NCI-H128 (cell line): ENCODE data around the gene DES.
A peak's percentile ranks its signal among the peaks of the same experiment; 100 is the strongest.
"Not testable (repeated sequence)": the region's sequence is repeated elsewhere in the genome, so short reads cannot be mapped to it uniquely, and the experiment has no call there.

ENCODE experiments used
- DNase-seq: peaks from one replicate; lab custom pipeline; 2025; ENCODE audit not compliant: unreplicated experiment; lab: John Stamatoyannopoulos, UW

The DES gene

DNA sequence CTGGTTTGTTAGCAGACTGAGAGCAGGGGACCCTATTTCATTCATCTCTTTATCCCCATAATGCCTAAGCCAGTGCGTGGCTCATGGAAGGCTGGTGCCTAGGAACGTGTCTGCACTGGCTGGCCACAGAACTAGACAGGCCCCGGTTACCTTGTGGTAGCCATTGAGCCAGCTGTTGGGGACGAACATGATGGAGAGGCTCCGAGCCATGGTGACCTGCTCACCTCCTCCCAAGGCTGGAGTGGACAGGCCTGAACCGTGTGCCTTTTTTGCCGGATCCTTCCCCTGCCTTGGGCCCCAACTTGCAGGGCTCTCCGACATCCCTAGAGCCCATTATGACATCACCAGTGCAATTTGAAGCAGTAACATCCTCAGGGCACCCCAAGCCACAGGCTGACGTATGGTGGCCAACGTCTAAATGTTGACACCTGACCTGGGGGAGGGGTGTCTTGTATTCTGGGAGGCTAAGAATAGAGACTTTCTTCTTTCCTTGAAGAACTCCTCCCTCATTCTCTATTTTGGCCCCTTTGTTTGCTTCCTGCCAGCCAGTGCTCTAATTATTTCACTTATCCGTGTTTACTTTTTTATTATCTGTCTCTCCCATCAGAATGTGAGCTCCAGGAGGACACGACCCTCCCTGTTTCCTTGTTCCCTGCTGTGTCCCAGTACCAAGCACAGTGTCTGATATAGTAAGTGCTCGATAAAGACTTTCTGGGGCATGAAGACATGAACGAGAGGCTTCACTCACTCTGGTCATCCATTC lies 18.3 kb upstream of the DES start:
- DNase-seq = no peak

DNA sequence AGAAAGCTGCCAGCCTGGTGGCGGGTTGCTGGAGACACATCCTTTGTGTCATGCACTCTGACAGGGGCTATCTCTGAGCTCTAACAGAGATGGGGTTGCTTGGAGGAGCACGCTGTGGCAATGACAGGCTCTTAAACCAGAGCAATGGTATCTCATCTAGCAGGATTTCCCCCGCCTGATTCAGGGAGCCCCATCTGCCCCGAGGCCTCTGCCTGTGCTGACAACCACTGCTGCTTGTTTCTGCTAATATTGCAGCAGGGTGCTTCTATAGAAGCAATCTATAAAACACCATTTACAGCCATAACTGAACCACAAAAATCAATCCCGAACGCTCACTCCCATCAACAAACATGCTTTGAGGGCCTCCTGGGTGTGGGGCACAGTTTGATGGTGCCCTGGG lies 17.6 kb upstream of the DES start:
- DNase-seq = no peak

DNA sequence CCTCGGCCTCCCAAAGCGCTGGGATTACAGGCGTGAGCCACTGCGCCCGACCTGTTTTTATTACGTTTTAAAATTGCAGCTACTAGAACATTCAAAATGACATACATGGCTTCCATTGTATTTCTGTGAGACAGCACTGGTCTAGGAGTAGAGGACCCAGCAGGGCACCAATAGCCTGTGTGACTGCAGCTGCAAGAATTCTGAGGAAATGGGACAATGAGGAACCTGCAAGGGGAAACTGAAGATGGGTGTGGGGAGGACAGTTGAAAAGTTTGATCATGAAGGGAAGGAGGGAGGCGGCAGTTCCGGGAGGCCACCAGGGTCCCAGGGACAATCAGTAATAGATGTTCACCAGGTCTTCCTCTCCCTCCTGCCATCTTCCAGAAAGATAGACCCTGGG lies 16.6 kb upstream of the DES start:
- no peak for DNase-seq

DNA sequence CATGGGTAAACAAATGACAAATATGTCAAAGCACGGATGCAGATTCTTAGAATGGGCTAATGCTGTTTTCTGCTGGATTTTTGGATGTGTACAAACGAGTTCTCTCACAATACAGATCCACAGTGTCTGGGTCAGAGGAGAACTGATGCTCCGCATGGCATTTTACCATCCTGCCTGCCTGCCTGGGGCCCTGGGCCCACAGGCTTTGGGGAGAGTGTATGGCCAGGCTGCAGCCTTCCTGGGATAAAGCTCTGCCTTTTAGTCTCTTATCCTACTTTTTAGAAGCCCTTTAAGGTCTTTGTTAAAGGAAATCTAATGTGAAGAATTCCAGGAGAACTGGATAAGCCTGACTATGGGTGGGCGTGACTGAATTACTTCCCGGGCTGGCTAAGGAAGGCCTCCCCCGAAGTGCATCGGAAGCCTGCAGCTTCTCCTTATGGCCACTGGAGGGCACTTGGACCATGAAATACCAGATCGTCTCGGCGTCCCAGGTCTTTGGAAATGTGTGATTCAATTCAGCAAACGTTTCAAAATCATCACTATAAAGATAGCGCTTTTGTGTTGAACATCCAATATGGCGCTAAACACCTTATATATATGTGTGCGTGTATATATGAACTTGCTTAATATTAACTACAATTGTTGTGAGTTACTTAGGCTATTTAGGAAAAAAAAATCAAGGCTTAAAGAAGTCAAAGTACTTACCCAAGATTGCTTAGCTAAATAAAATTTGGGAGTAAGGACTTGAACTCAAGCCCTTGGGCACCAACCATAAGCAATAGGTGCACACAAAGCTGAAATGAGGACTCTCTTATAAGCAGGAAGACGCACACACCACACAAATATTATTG lies 15.3 kb upstream of the DES start:
- DNase-seq = peak; percentile 28

DNA sequence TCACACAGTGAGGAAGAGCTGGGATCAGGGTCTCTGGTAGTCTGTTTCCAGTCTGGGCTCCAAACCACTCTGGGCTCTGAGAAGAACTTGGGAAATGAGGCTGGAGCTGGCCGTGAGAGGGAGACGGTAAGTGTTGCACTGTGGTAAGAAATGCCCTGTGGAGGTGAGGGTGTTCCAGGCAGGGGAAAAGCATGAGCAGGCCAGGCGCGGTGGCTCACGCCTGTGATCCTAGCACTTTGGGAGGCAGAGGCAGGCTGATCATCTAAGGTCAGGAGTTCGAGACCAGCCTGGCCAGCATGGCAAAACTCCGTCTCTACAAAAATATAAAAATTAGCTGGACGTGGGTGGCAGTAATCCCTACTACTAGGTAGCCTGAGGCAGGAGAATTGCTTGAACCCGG lies 14.3 kb upstream of the DES start:
- DNase-seq = no peak

DNA sequence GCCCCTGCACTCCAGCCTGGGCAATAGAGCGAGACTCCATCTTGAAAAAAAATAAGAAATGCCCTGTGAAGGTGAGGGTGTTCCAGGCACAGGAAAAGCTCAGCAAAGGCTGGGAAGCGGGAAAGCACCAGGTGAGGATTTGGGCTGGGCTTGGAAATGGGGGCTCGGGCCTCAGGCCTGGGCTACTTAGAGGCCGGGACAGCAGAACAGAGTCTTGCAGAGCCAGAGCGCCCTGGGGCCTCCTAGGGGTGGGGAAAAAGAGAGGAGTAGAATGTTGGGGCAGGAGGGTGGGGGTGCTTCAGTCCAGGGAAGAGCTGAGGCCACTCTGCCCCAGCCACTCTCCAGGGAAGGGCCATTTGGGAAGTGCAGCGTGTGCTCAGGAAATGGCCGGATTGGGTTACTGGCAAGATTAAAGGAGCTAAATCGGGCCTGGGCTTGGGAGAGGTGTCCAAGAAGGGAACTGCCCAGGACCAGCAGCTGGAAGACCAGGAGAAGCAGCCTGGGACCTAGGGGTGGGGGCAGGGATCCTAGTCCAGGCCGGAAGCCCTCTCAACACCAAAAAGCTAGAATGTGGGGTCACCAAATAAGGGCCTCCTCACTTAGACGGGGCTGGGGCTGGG lies 13.8 kb upstream of the DES start:
- DNase-seq = no peak

DNA sequence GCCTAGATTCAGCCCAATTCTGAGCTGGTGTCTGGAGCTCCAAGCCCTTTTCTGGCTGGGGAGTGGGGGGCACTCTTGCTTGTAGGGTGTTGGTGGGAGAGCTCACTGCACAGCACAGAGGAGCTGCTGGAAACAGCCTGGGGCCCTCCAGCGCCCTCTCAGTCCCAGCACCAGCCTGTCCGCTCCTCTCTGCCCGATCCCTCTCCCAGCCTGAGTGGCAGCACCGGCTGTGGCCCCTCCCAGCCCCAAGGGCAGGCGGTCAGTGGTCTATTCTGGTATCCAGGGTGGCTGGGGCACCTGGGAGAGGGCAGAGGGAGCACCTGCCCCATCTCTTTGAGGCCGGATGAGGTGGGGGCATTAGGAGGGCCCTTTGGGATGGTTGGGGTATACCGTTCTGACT lies 13.2 kb upstream of the DES start:
- DNase-seq = no peak

DNA sequence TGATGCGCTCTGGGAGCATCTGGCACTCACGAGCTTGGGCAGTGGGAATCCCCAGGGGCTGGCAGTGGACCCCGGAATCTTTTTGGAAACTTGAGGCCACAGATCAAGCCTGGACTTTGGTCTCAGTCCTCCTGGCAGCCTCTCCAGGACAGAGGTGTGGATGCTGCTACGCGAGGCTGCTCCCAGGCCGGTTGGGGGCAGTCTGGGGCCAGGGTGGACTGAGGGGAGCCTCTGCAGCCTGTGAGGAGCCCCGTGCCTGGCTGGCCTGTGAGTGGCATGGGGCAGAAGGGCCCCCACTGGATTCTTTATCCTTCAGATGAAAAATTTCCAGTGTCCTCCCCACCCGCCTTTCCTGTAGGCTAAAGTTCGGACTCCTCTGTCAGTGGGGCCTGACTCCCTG lies 12.7 kb upstream of the DES start:
- no peak for DNase-seq

DNA sequence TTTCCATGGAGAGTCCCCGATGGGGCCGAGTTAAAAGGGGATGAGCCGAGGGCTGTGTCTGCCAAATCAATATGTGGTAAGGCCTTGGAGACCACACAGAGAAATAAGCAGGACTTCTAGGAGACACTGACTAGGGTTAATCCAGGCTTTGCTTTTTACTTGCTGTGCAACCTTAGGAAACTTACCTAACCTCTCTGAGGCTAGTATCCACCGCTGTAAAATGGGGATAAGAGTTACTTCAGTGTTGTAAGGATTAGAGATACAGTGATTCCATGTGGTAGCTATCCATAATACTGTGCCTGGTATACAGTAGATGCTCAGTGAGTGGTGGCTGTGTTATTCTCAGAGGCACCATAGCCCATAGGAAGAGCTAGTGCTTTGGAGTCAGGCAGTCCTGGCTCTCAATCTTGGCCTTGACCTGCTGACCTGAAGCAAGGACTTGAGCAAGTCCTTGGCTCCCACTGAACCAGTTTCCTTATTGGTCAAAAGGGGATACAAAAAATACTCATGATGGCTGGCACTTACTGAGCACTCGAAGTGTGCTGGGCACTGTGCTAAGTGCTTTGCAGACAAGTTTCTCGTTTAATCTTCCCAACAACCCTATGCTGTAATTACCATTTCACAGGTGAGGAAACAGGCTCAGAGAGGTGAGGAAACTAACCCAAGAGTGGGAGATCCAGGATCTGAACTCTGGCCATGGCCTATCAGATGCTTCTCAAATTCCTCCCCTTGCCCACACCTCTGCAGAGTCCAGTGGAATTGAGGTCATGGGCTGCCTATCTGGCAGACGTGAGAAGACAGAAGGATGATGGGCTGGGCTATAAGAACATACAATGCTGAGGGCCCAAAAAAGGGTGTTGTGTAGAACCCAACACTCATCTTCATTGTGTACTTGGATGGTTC lies 12.0 kb upstream of the DES start:
- no peak for DNase-seq

DNA sequence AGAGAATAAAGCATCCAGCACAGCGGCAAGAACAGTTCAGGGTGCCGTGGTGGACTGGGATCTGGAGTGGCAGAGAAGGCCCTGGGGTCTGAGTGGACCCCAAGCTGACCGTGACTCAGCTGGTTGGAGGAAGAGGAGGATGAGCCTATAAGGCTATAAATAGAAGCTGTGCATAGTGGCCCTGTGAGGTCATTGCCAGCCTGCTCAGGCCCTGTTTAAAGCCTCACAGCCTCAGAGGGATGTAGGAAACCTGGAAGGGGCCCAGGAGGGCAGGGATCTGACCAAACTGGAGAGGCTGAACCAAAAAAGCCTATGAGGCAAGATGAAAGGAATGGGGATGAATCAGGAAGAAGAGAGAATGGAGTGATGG lies 11.3 kb upstream of the DES start:
- no peak for DNase-seq

DNA sequence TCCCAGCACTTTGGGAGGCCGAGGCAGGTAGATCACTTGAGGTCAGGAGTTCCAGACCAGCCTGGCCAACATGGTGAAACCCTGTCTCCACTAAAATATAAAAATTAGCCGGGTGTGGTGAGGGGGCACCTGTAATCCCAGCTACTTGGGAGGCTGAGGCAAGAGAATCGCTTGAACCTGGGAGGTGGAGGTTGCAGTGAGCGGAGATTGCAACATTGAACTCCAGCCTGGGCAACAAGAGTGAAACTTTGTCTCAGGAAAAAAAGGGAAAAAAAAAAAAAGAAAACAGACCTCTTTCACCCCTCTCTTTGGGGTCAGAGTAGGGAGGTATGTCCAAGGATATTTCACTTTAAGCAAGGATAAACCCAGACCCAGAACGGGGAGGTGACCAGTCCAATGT lies 10.8 kb upstream of the DES start:
- not testable (repeated sequence) for DNase-seq

DNA sequence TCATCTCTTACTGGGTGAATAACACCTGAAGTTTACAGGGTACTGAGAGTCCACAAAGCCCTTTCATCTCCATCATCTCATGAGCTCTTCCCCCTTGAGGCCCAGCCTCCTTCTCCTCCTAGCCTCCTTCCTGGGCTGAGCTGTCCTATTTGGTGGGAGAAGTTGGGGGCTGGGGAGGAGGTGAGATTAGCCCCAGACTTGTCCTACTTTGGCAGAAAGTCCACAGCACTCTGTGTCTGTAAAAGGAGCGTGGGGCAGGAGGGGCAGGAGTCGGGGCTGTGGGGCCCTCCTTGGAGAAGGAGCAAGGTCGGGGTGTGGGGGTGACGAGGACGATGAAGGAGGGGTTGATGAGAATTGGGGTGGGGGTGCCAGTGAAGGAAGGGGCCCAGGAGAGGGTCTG lies 10.0 kb upstream of the DES start:
- DNase-seq = no peak

DNA sequence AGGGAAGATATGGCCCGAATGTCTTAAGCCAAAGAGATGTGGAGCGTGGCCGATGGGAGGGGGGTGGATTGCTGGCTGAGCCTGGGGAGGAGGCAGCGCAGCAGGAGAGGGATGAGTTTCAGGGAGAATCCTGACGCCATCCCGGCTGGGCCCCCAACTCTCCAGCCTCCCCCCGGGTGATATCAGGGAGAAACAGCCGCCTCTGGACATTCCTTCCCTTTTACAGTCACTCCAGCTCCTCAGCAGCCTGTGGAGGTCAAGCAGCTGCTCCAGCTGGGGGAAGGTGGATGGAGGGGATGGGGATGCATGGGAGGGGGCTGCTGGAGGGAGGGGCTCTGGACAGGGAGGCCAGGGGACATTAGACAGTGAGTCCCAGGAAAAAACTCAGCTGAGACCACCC lies 9.5 kb upstream of the DES start:
- no peak for DNase-seq

DNA sequence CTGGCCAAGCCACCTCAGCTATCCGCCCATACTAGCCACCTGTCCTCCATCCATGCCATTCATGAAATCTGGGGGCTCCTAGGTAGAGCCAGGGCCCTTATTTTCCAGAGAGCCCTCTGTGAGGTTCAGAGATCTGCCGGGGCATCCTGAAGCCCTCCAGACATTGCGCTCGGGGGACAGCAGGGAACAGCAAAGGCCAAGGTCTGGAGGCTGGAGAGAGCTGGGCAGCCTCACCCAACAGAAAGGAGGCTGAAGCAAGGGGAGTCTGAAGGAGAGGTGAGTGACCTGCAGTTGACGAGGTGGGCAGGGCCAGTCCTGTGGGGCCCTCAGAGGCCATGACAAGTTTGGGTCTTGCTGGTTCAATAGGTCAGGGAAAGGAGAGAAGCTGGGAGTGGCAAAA lies 8.6 kb upstream of the DES start:
- DNase-seq = no peak

DNA sequence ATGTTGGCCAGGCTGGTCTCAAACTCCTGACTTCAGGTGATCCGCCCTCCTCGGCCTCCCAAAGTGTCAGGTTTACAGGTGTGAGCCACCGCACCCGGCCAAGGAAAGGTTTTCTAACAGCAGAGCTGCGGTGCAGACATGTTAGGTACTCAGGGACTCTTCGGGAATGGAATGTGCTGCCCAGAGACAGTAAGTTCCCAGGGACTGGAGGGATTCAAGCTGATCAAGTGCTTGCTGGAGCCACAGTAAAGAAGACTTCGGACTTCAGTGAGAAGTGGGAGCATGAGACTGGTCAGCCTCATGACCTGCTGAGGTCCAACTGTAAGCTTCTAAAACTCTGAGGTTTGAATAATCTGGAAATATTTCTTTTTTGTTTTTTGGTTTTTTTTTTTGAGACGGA lies 7.8 kb upstream of the DES start:
- DNase-seq = no peak

DNA sequence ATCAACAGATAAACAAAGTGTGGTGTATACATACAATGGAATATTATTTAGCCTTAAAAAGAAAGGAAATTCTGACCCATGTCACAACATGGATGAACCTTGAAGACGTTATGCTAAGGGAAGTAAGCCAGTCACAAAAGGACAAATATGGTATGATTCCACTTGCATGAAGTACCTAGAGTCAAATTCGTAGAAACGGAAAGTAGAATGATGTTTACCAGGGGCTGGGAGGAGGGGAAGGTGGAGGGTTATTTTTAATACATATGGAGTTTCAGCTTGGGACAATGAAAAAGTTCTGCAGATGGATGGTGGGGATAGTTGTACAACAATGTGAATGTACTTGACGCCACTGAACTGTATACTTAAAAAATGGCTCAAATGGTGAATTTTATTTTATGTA lies 3.3 kb upstream of the DES start:
- DNase-seq = no peak

DNA sequence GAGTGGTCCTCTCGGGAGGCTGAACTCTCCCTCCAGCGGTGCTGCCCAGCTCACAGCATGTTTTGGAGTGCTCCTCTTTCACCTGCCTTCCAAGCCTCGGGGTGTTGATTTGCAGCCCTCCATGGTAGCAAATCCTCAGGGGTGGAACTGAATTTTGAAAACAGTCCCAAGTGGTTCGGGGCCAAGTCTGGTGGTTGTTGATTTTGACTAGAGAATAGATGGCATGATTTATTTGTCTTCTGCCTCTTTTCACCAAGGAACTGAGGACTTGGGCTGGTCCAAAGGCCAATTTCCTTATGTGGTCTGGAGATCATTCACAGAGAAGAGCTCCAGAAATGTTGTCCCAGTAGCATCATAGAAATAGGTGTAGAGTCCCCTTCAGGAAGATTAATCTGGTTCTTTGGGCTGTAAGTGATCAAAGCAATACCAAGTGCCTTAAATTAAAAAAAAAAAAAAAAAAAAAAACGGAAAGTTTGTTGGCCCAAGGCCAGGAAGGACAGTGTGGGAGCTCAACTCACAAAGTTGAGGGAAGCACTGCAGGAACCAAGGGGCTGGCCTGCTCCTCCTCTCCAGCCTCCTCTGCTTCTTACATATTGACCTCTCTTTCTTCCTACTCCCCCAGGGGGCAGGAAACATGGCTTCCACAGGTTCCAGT lies 2.5 kb upstream of the DES start:
- no peak for DNase-seq

DNA sequence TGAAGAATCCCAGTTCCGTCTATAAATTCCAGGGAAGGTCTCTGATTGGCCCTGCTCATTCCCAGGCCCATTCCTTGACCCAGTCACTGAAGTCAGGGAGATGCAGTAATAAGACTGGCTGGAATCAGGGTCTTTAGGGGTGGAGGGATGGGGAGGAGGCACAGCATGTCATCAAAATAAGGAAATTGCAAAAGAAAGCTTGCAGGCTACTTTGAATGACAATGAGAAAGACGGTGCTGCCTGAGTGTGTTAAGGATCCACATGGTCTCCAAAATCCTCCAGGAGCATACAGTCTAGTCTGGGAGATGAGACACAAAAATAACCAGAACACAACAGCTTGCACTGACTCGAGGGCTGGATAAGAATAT lies 2.0 kb upstream of the DES start:
- no peak for DNase-seq

DNA sequence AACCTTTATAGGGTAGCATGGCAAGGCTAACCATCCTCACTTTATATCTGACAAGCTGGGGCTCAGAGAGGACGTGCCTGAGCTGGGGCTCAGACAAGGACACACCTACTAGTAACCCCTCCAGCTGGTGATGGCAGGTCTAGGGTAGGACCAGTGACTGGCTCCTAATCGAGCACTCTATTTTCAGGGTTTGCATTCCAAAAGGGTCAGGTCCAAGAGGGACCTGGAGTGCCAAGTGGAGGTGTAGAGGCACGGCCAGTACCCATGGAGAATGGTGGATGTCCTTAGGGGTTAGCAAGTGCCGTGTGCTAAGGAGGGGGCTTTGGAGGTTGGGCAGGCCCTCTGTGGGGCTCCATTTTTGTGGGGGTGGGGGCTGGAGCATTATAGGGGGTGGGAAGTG lies 1.2 kb upstream of the DES start:
- DNase-seq = no peak

DNA sequence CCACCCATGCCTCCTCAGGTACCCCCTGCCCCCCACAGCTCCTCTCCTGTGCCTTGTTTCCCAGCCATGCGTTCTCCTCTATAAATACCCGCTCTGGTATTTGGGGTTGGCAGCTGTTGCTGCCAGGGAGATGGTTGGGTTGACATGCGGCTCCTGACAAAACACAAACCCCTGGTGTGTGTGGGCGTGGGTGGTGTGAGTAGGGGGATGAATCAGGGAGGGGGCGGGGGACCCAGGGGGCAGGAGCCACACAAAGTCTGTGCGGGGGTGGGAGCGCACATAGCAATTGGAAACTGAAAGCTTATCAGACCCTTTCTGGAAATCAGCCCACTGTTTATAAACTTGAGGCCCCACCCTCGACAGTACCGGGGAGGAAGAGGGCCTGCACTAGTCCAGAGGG lies 803 bp upstream of the DES start:
- DNase-seq = no peak

DNA sequence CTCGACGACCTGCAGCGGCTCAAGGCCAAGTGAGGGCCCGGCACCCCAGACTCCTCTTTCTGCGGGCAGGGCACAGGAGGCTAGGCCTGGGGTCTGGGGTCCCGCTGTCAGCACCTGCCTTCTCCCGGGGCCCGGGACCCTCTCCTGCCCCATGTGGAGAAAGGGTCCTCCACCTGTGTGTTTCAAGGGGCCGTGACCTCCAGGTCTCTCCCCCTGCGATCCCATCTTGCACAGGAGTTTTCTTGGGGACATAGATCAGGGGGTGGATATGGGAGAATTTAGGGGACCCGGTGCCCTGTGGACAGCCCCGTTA lies 791 bp downstream of the DES start:
- no peak for DNase-seq
